Body of pancreas (tissue), 4 donors: ENCODE data around the gene PRC1. TPM values are rescaled to one million over a fixed set of nuclear protein-coding genes. Genes with fewer than 3 reads are reported as not detected.

Experiments used
- ATAC-seq: fragments of 150-250 bp; one replicate; pipeline ENCODE4 v1.9.1; 2016
- DNase-seq, 4 donors: peaks; one replicate each; pipeline ENCODE4 v3.0.0-alpha.2; 2019
- H3K27ac ChIP-seq, 4 donors: fragments of 200-600 bp; sonication (generic); 1 replicate in 3 of 4; 2 replicates in 1 of 4; pipeline versions ENCODE4 v1.5.1 to v1.6.1; 2016 to 2019; ENCODE audit warnings: mild to moderate bottlenecking in 1 of 4, mixed read lengths in 1 of 4, moderate library complexity in 1 of 4
- H3K27me3 ChIP-seq, 2 donors: fragments of 200-600 bp; sonication (generic); one replicate each; pipeline ENCODE4 v1.6.0; 2016; ENCODE audit warnings: mild to moderate bottlenecking in 1 of 2
- H3K36me3 ChIP-seq, 2 donors: fragments of 200-600 bp; sonication (generic); replicated peaks in 1 of 2; 2 replicates each; pipeline ENCODE4 v1.5.1; 2016; ENCODE audit warnings: low read depth in 2 of 2; ENCODE audit not compliant: insufficient read depth in 1 of 2
- H3K4me1 ChIP-seq: fragments of 200-600 bp; sonication (generic); one replicate; pipeline ENCODE4 v1.6.0; 2016
- H3K4me3 ChIP-seq, 2 donors: fragments of 200-600 bp; sonication (generic); 1 replicate in 1 of 2; 2 replicates in 1 of 2; pipeline ENCODE4 v1.5.1; 2016 to 2019
- H3K9me3 ChIP-seq, 3 donors: fragments of 200-600 bp; sonication (generic); 1 replicate in 2 of 3; 2 replicates in 1 of 3; pipeline ENCODE4 v1.5.1; 2016
- CTCF ChIP-seq, 7 experiments: fragments of 450-650 bp in 4 of 7; fragments of 200-600 bp in 3 of 7; sonication (generic) in 3 of 7; IDR thresholded peaks; one replicate each; pipeline ENCODE4 v1.5.1; 2016 to 2019; ENCODE audit warnings: antibody characterized with exemption in 7 of 7
- POLR2A ChIP-seq, 3 donors: fragments of 450-650 bp; IDR thresholded peaks; one replicate each; pipeline ENCODE4 v1.6.1; 2016; ENCODE audit warnings: antibody characterized with exemption in 3 of 3, mild to moderate bottlenecking in 2 of 3
- WGBS, 2 donors: methylation state at CpG; one replicate each; pipeline ENCODE4 v1.1.5; 2017; 5-methylcytosine and 5-hydroxymethylcytosine counted together
- intact Hi-C: fragments of 100-400 bp; cut with DNase I; formaldehyde crosslinking; loops from one replicate; pipeline ENCODE4 v1.15.1; 2023
- total RNA-seq, 2 donors: library from RNA; depleted of rRNA; stranded (reverse); fragments of >200 nt; gene quantifications; one replicate each; pipeline ENCODE4 v1.1.0, GENCODE V29; 2016

The PRC1 gene
- total RNA-seq, 2 donors from 2014 or later = 9.1 to 11.5 TPM

- Histone ChIP-seq H3K4me1 (peaks cover 11% of the 10 kb centered on the region), H3K27me3 (no peaks in the 10 kb centered on the region), H3K9me3 (no peaks in the 10 kb centered on the region), H3K36me3 (peaks cover 16 to 29% of the 10 kb centered on the region in 2 donors), H3K4me3 (no peak overlapping the region), H3K27ac (no peak overlapping the region)
- intact Hi-C loops = no loop called here
- TF ChIP-seq POLR2A (IDR thresholded peaks at IDR 0.05) (no peak), CTCF (IDR thresholded peaks at IDR 0.05) (no peak)
- DNase-seq (no peak), ATAC-seq (no peak)
- WGBS, 2 donors = 96% methylated on average over 4 of the region's 4 CpGs; no CpG with 5 or more reads in 1 of the 2 donors
These were observed 53.3 kb downstream of the PRC1 start for GRCh38 chr15:90941038-90941437.

- no peak overlapping the region for H3K4me3 ChIP-seq
- 78 to 100% methylated on average over 3 to 7 of the region's 7 CpGs for WGBS, 2 donors
- H3K27ac ChIP-seq = no peak overlapping the region
- TF ChIP-seq CTCF (IDR thresholded peaks at IDR 0.05) (no peak), POLR2A (IDR thresholded peaks at IDR 0.05) (no peak)
- no peaks in the 10 kb centered on the region for H3K9me3 ChIP-seq
- peaks cover 18% of the 10 kb centered on the region for H3K4me1 ChIP-seq
- DNase-seq (no peak), ATAC-seq (no peak)
- no peaks in the 10 kb centered on the region for H3K27me3 ChIP-seq
- peaks cover 12 to 25% of the 10 kb centered on the region in 2 donors for H3K36me3 ChIP-seq
- intact Hi-C loops = no loop called here
These were observed 54.6 kb downstream of the PRC1 start for GRCh38 chr15:90939756-90940155.

- H3K4me1 ChIP-seq = peaks cover 29% of the 10 kb centered on the region
- TF ChIP-seq CTCF (IDR thresholded peaks at IDR 0.05) = no peak
- TF ChIP-seq POLR2A (IDR thresholded peaks at IDR 0.05) = no peak
- ATAC-seq (no peak), DNase-seq (no peak)
- peaks cover 11 to 18% of the 10 kb centered on the region in 2 donors for H3K36me3 ChIP-seq
- no peak overlapping the region for H3K4me3 ChIP-seq
- no peaks in the 10 kb centered on the region for H3K9me3 ChIP-seq
- no peaks in the 10 kb centered on the region for H3K27me3 ChIP-seq
- 81 to 83% methylated on average over 5 of the region's 5 CpGs for WGBS, 2 donors
- intact Hi-C loops = no loop called here
- H3K27ac ChIP-seq = no peak overlapping the region
These were observed 56.1 kb downstream of the PRC1 start for GRCh38 chr15:90938261-90938660.

GRCh38 chr15:90936823-90937222 lies 57.5 kb downstream of the PRC1 start:
- 45 to 54% methylated on average over 1 of the region's 1 CpG for WGBS, 2 donors
- ATAC-seq (no peak), DNase-seq (no peak)
- intact Hi-C loops = no loop called here
- Histone ChIP-seq H3K27ac (no peak overlapping the region), H3K27me3 (no peaks in the 10 kb centered on the region), H3K4me1 (peaks cover 35% of the 10 kb centered on the region), H3K36me3 (peaks cover 11 to 18% of the 10 kb centered on the region in 2 donors), H3K4me3 (no peak overlapping the region), H3K9me3 (no peaks in the 10 kb centered on the region)
- TF ChIP-seq CTCF (IDR thresholded peaks at IDR 0.05) = no peak
- no peak for TF ChIP-seq POLR2A (IDR thresholded peaks at IDR 0.05)
